Sigmoid colon (tissue), 7 donors: ENCODE results near the gene NAA16. TPM values are rescaled to one million over a fixed set of nuclear protein-coding genes. Genes with fewer than 3 reads are reported as not detected.
A peak's percentile ranks its signal among the peaks of the same experiment; 100 is the strongest.

Experiments used
- DNase-seq: peaks from one replicate; pipeline ENCODE4 v3.0.0-alpha.2; 2019
- H3K27ac ChIP-seq, 4 donors: fragments of 200-600 bp; sonication (generic); one replicate each; pipeline ENCODE4 v1.5.1; 2016 to 2019; ENCODE audit warnings: mild to moderate bottlenecking in 1 of 4
- H3K27me3 ChIP-seq, 3 donors: fragments of 200-600 bp; sonication (generic); one replicate each; pipeline ENCODE4 v1.5.1; 2019; ENCODE audit warnings: mild to moderate bottlenecking in 1 of 3
- H3K36me3 ChIP-seq, 4 donors: fragments of 200-600 bp; sonication (generic); one replicate each; pipeline ENCODE4 v1.5.1; 2016 to 2019
- H3K4me1 ChIP-seq, 4 donors: fragments of 200-600 bp; sonication (generic); one replicate each; pipeline ENCODE4 v1.5.1; 2017 to 2019
- H3K4me3 ChIP-seq, 4 donors: fragments of 200-600 bp; sonication (generic); one replicate each; pipeline ENCODE4 v1.5.1; 2017 to 2019; ENCODE audit warnings: mild to moderate bottlenecking in 2 of 4, moderate library complexity in 1 of 4
- H3K9me3 ChIP-seq, 4 donors: fragments of 200-600 bp in 3 of 4; sonication (generic) in 3 of 4; one replicate each; pipeline versions ENCODE4 v1.5.1 to v1.6.1; 2013 to 2019
- EP300 ChIP-seq, 4 donors: sonication (generic); formaldehyde crosslinking; IDR thresholded peaks; one replicate each; pipeline ENCODE4 v1.6.1; 2017; ENCODE audit warnings: antibody characterized with exemption in 4 of 4
- POLR2A ChIP-seq, 2 donors: fragments of 450-650 bp; IDR thresholded peaks; one replicate each; pipeline ENCODE4 v1.6.1; 2016; ENCODE audit warnings: antibody characterized with exemption in 2 of 2, mild to moderate bottlenecking in 2 of 2, moderate library complexity in 2 of 2
- POLR2AphosphoS5 ChIP-seq, 4 donors: sonication (generic); formaldehyde crosslinking; IDR thresholded peaks; one replicate each; pipeline ENCODE4 v1.6.1; 2017; ENCODE audit warnings: antibody characterized with exemption in 4 of 4
- WGBS, 2 donors: extraction: QIAGEN DNeasy Blood & Tissue Kit; methylation state at CpG; one replicate each; pipeline ENCODE4 v1.1.7; 2013; 5-methylcytosine and 5-hydroxymethylcytosine counted together
- intact Hi-C: fragments of 100-400 bp; cut with DNase I; formaldehyde crosslinking; loops from one replicate; pipeline ENCODE4 v1.15.1; 2023
- polyA plus RNA-seq, 3 donors: library from polyadenylated mRNA; stranded (reverse); fragments of 200-250 nt; gene quantifications; one replicate each; pipeline ENCODE4 v1.2.3, GENCODE V29; 2013
- total RNA-seq, 4 donors: library from RNA; depleted of rRNA; stranded (reverse); fragments of >200 nt; gene quantifications; one replicate each; pipeline ENCODE4 v1.1.0, GENCODE V29; 2016
- TF ChIP-seq, protein P1 (sequence below), 4 experiments: fragments of 450-650 bp in 3 of 4; fragments of 200-600 bp in 1 of 4; IDR thresholded peaks; one replicate each; pipeline ENCODE4 v1.5.1; 2016 to 2019; ENCODE audit warnings: antibody characterized with exemption in 4 of 4, mild to moderate bottlenecking in 3 of 4, moderate library complexity in 2 of 4
- donor health status: healthy with polysubstance abuse.
- donor health status: Bipolar disorder and iron deficiency.
- donor health status: healthy.

Gene NAA16
- total and polyA plus RNA-seq, 7 donors = 2.5 to 24.4 (median 15.2) TPM

DNA sequence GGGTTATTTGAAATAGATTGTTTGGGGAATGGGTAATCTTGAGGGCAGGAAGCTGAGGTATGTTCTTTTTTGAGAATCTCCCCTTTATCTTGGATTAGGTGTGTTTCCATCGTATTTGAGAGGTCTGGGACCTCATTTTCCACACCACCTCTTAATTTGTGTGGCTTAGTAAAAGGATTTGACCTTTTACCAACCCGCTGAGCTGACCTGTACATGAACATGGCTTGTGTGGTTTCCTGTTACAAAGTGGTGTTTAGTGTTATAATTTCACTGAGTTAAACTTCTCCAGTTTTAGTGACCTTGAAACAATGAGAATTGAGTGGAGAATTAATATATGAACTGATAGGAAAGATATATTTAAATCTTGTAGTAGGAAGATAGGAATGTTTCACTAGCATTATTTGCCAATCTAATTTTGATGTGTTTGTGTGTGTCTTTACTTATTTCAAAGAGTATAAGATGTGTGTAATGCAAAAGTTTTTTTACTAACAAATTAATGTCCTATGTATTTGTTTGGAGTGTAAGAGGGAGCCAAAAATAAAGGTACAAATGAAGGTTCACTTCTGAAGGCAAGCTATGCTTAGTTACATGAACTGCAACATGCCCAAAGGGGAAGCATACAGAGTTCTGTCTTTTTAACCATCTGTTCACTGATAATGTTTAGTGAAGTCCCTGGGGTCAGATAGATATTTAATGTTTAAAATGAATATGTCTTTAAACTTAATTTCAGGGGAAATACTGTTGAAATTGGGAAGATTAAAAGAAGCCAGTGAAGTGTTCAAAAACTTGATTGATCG is 17.1 kb downstream of the NAA16 start:
- H3K27ac ChIP-seq = no peak overlapping the region
- peaks cover 0 to 70% (median 4%) of the 10 kb centered on the region in 4 donors for H3K36me3 ChIP-seq
- no peak for TF ChIP-seq POLR2A (IDR thresholded peaks at IDR 0.05)
- no peak for TF ChIP-seq POLR2AphosphoS5 (IDR thresholded peaks at IDR 0.05)
- TF ChIP-seq EP300 (IDR thresholded peaks at IDR 0.05) = no peak
- TF ChIP-seq, protein P1, sequence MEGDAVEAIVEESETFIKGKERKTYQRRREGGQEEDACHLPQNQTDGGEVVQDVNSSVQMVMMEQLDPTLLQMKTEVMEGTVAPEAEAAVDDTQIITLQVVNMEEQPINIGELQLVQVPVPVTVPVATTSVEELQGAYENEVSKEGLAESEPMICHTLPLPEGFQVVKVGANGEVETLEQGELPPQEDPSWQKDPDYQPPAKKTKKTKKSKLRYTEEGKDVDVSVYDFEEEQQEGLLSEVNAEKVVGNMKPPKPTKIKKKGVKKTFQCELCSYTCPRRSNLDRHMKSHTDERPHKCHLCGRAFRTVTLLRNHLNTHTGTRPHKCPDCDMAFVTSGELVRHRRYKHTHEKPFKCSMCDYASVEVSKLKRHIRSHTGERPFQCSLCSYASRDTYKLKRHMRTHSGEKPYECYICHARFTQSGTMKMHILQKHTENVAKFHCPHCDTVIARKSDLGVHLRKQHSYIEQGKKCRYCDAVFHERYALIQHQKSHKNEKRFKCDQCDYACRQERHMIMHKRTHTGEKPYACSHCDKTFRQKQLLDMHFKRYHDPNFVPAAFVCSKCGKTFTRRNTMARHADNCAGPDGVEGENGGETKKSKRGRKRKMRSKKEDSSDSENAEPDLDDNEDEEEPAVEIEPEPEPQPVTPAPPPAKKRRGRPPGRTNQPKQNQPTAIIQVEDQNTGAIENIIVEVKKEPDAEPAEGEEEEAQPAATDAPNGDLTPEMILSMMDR (IDR thresholded peaks at IDR 0.05) = no peak
- H3K4me3 ChIP-seq = no peak overlapping the region
- WGBS, 2 donors = 82 to 86% methylated on average over 3 of the region's 3 CpGs
- H3K4me1 ChIP-seq = peaks cover 0 to 13% (median 0%) of the 10 kb centered on the region in 4 donors
- no peak for DNase-seq
- no peaks in the 10 kb centered on the region for H3K27me3 ChIP-seq
- intact Hi-C loops = no loop called here
- no peaks in the 10 kb centered on the region for H3K9me3 ChIP-seq

DNA sequence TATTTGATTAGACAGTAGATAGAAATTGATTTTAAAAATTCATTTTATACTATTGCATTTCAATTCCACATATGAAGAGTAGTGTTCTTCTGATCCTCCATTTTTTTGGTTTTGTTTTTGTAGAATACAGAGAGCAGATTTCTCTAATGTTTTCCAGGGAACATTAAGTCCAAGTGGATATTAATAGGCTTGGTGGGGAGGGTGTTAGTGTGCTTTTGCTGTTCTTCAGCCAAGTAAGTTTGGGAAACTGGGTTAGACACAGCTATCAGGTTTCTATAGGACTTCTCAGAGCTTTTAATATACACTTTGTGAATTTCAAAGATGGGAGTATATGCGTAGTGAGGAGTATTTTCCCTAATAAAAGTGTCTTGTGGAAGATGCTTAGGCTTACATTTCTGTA is 21.8 kb downstream of the NAA16 start:
- intact Hi-C loops = no loop called here
- TF ChIP-seq EP300 (IDR thresholded peaks at IDR 0.05) (no peak), POLR2A (IDR thresholded peaks at IDR 0.05) (no peak), POLR2AphosphoS5 (IDR thresholded peaks at IDR 0.05) (no peak)
- TF ChIP-seq, protein P1 (IDR thresholded peaks at IDR 0.05) = no peak
- peaks cover 0 to 13% (median 0%) of the 10 kb centered on the region in 4 donors for H3K4me1 ChIP-seq
- no peaks in the 10 kb centered on the region for H3K9me3 ChIP-seq
- 93 to 96% methylated on average over 1 of the region's 1 CpG for WGBS, 2 donors
- DNase-seq = no peak
- H3K27me3 ChIP-seq = no peaks in the 10 kb centered on the region
- peaks cover 0 to 36% (median 0%) of the 10 kb centered on the region in 4 donors for H3K36me3 ChIP-seq
- no peak overlapping the region for H3K4me3 ChIP-seq
- H3K27ac ChIP-seq = peak overlapping the region in 1 of 4 donors; percentile 22

DNA sequence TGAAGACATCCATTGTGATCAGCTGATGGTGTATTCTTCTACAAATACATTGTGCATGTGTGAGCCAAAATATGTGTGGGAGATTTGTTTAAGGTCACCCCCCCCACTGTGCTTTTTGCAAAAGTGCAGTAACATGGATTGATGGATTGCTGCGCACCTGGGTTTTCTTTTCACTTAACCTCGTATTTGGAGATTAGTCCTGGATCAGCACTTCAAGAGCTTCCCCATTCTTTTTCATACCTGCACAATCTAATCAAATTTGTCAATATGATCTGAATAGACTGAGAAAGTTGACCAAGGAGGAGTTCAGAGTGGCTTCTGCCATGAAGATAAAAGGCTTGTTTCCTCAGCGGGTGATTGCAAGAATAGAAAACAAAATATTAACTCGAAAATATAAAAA is 23.7 kb downstream of the NAA16 start:
- H3K4me3 ChIP-seq = no peak overlapping the region
- no peaks in the 10 kb centered on the region for H3K9me3 ChIP-seq
- H3K4me1 ChIP-seq = peaks cover 0 to 13% (median 0%) of the 10 kb centered on the region in 4 donors
- WGBS, 2 donors = 84 to 93% methylated on average over 4 of the region's 4 CpGs
- no peaks in the 10 kb centered on the region for H3K27me3 ChIP-seq
- no peak for TF ChIP-seq POLR2A (IDR thresholded peaks at IDR 0.05)
- TF ChIP-seq, protein P1 (IDR thresholded peaks at IDR 0.05) = no peak
- no peak overlapping the region for H3K27ac ChIP-seq
- H3K36me3 ChIP-seq = peaks cover 0 to 30% (median 2%) of the 10 kb centered on the region in 4 donors
- DNase-seq = no peak
- intact Hi-C loops = no loop called here

DNA sequence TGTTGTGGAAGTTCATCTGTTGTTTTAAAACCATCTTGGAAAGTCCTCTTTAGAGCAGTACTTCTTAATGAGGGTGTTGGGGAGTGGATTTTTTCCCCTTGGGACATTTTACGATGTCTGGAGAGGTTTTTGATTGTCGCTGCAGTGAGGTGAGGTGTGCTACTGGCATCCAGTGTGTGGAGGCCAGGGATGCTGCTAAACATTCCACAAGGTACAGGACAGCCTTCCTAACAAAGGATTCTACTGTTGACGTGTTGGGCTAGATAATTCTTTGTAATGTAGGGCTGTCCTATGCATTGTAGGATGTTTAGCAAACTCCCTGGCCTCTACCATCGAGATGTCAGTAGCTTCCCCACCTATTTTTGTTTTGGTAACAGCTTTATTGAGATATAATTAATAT is 33.3 kb downstream of the NAA16 start:
- Histone ChIP-seq H3K9me3 (no peaks in the 10 kb centered on the region), H3K4me1 (no peaks in the 10 kb centered on the region), H3K27me3 (no peaks in the 10 kb centered on the region), H3K36me3 (peaks cover 0 to 49% (median 10%) of the 10 kb centered on the region in 4 donors), H3K27ac (no peak overlapping the region), H3K4me3 (no peak overlapping the region)
- intact Hi-C loops = loop anchor here (10.0 kb wide), 1 partner anchor 770 kb away; no protein-coding TSS in a partner anchor
- WGBS, 2 donors = 98% methylated on average over 4 of the region's 4 CpGs
- TF ChIP-seq EP300 (IDR thresholded peaks at IDR 0.05) = no peak
- TF ChIP-seq, protein P1 (IDR thresholded peaks at IDR 0.05) = no peak
- TF ChIP-seq POLR2AphosphoS5 (IDR thresholded peaks at IDR 0.05) = no peak
- no peak for TF ChIP-seq POLR2A (IDR thresholded peaks at IDR 0.05)
- DNase-seq = no peak
